Peyer's patch (tissue), 4 donors: Measurements from ENCODE around the gene NDST1. TPM values are rescaled to one million over a fixed set of nuclear protein-coding genes. Genes with fewer than 3 reads are reported as not detected.

Experiments
- DNase-seq, 3 donors: peaks; one replicate each; pipeline ENCODE4 v3.0.0-alpha.2; 2017 to 2019
- H3K27ac ChIP-seq, 4 donors: fragments of 200-600 bp; sonication (generic); one replicate each; pipeline ENCODE4 v1.5.1; 2016 to 2019
- H3K27me3 ChIP-seq, 2 donors: fragments of 200-600 bp; sonication (generic); one replicate each; pipeline ENCODE4 v1.5.1; 2019
- H3K36me3 ChIP-seq, 3 donors: fragments of 200-600 bp; sonication (generic); one replicate each; pipeline ENCODE4 v1.5.1; 2016 to 2019
- H3K4me1 ChIP-seq, 4 donors: fragments of 200-600 bp; sonication (generic); one replicate each; pipeline ENCODE4 v1.5.1; 2016 to 2019
- H3K4me3 ChIP-seq, 4 donors: fragments of 200-600 bp; sonication (generic); 1 replicate in 3 of 4; 2 replicates in 1 of 4; pipeline ENCODE4 v1.5.1; 2016 to 2019; ENCODE audit warnings: mild to moderate bottlenecking in 1 of 4
- H3K9me3 ChIP-seq, 4 donors: fragments of 200-600 bp; sonication (generic); one replicate each; pipeline ENCODE4 v1.5.1; 2016 to 2019; ENCODE audit warnings: mild to moderate bottlenecking in 1 of 4
- CTCF ChIP-seq, 6 experiments: fragments of 450-650 bp in 4 of 6; fragments of 200-600 bp in 2 of 6; sonication (generic) in 1 of 6; IDR thresholded peaks; one replicate each; pipeline ENCODE4 v1.5.1; 2017 to 2019; ENCODE audit warnings: antibody characterized with exemption in 6 of 6, mild to moderate bottlenecking in 3 of 6, moderate library complexity in 1 of 6
- POLR2A ChIP-seq, 2 donors: fragments of 450-650 bp; IDR thresholded peaks; one replicate each; pipeline ENCODE4 v1.5.1; 2017; ENCODE audit warnings: antibody characterized with exemption in 2 of 2, mild to moderate bottlenecking in 2 of 2, moderate library complexity in 2 of 2
- total RNA-seq, 4 donors: library from RNA; depleted of rRNA; stranded (reverse); fragments of >200 nt; gene quantifications; one replicate each; pipeline ENCODE4 v1.1.0, GENCODE V29; 2016

NDST1 gene
- total RNA-seq, 4 donors from 2014 or later = 80.9 to 168 (median 118) TPM

- no peaks in the 10 kb centered on the region for H3K36me3 ChIP-seq
- TF ChIP-seq CTCF (IDR thresholded peaks at IDR 0.05) (no peak), POLR2A (IDR thresholded peaks at IDR 0.05) (no peak)
- H3K4me3 ChIP-seq = no peak overlapping the region
Measured at GRCh38 chr5:150603052-150603451, 95.1 kb downstream of the NDST1 start.

GRCh38 chr5:150603491-150603890 is 95.6 kb downstream of the NDST1 start:
- H3K27ac ChIP-seq = peak overlapping the region in 2 of 4 donors; percentile 5 to 10
- H3K4me1 ChIP-seq = peaks cover 0 to 16% (median 0%) of the 10 kb centered on the region in 4 donors
- H3K9me3 ChIP-seq = no peaks in the 10 kb centered on the region
- H3K4me3 ChIP-seq = no peak overlapping the region
- no peaks in the 10 kb centered on the region for H3K36me3 ChIP-seq
- TF ChIP-seq CTCF (IDR thresholded peaks at IDR 0.05) (no peak), POLR2A (IDR thresholded peaks at IDR 0.05) (no peak)
- peak in 1 of 3 donors; percentile 25 for DNase-seq
- H3K27me3 ChIP-seq = no peaks in the 10 kb centered on the region

More at GRCh38 chr5:150603052-150603451, 95.1 kb downstream of the NDST1 start:
- Histone ChIP-seq H3K9me3 (no peaks in the 10 kb centered on the region), H3K27me3 (no peaks in the 10 kb centered on the region), H3K4me1 (peaks cover 0 to 21% (median 0%) of the 10 kb centered on the region in 4 donors), H3K27ac (peak overlapping the region in 2 of 4 donors; percentile 10 to 51)
- peak in 1 of 3 donors; percentile 39 for DNase-seq

- peaks cover 0 to 12% (median 0%) of the 10 kb centered on the region in 4 donors for H3K4me1 ChIP-seq
- H3K4me3 ChIP-seq = no peak overlapping the region
- TF ChIP-seq CTCF (IDR thresholded peaks at IDR 0.05) = no peak
- no peak for TF ChIP-seq POLR2A (IDR thresholded peaks at IDR 0.05)
- H3K9me3 ChIP-seq = no peaks in the 10 kb centered on the region
- peak in 1 of 3 donors; percentile 11 for DNase-seq
- peak overlapping the region in 1 of 4 donors; percentile 5 for H3K27ac ChIP-seq
- no peaks in the 10 kb centered on the region for H3K36me3 ChIP-seq
- no peaks in the 10 kb centered on the region for H3K27me3 ChIP-seq
Measured at GRCh38 chr5:150604010-150604409, 96.1 kb downstream of the NDST1 start.

- Histone ChIP-seq H3K9me3 (no peaks in the 10 kb centered on the region), H3K4me1 (peaks cover 0 to 6% (median 0%) of the 10 kb centered on the region in 4 donors), H3K27me3 (no peaks in the 10 kb centered on the region), H3K27ac (no peak overlapping the region), H3K4me3 (no peak overlapping the region), H3K36me3 (no peaks in the 10 kb centered on the region)
- no peak for TF ChIP-seq POLR2A (IDR thresholded peaks at IDR 0.05)
- TF ChIP-seq CTCF (IDR thresholded peaks at IDR 0.05) = no peak
- peak in 1 of 3 donors; percentile 10 for DNase-seq
Measured at GRCh38 chr5:150604894-150605440, 97.0 kb downstream of the NDST1 start.

GRCh38 chr5:150605546-150605945 is 97.6 kb downstream of the NDST1 start:
- Histone ChIP-seq H3K4me1 (peaks cover 0 to 9% (median 4%) of the 10 kb centered on the region in 4 donors), H3K27ac (no peak overlapping the region), H3K9me3 (no peaks in the 10 kb centered on the region), H3K4me3 (no peak overlapping the region), H3K27me3 (no peaks in the 10 kb centered on the region), H3K36me3 (no peaks in the 10 kb centered on the region)
- no peak for TF ChIP-seq POLR2A (IDR thresholded peaks at IDR 0.05)
- no peak for TF ChIP-seq CTCF (IDR thresholded peaks at IDR 0.05)
- no peak for DNase-seq
